ENCODE data around the gene CRYL1. TPM values are rescaled to one million over a fixed set of nuclear protein-coding genes. Genes with fewer than 3 reads are reported as not detected.

Gene CRYL1
- total RNA-seq, 1 experiment from 2014 or later = 3.7 TPM

DNA sequence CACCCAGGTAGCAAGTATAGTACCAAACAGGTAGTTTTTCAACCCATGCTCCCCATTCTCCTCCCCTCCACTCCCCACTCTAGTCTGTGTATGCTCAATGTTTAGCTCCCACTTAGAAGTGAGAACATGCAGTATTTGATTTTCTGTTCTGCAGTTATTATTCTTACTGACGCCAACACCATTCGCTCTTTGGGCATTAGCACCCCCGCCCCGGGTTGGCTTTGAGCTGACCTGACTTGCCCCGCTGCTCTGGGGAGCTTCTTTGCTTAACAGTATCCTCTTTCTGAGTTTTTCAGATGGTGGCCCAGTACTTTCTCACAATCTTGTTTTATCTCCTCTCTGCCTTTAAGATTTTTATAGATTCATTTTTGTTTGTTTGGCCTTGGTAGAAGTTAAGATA is 138.7 kb downstream of the CRYL1 start:
- H4K91ac ChIP-seq (ENCODE audit: insufficient read length, low read depth, low read length) = no peak overlapping the region
- H2AK5ac ChIP-seq (ENCODE audit: insufficient read length, low read length) = no peak overlapping the region
- H3K4me2 ChIP-seq (ENCODE audit: insufficient read depth, insufficient read length, low read length) = no peak overlapping the region
- no peak overlapping the region for H2BK5ac ChIP-seq (ENCODE audit: insufficient read length, low read length)
- TF ChIP-seq, protein P1, sequence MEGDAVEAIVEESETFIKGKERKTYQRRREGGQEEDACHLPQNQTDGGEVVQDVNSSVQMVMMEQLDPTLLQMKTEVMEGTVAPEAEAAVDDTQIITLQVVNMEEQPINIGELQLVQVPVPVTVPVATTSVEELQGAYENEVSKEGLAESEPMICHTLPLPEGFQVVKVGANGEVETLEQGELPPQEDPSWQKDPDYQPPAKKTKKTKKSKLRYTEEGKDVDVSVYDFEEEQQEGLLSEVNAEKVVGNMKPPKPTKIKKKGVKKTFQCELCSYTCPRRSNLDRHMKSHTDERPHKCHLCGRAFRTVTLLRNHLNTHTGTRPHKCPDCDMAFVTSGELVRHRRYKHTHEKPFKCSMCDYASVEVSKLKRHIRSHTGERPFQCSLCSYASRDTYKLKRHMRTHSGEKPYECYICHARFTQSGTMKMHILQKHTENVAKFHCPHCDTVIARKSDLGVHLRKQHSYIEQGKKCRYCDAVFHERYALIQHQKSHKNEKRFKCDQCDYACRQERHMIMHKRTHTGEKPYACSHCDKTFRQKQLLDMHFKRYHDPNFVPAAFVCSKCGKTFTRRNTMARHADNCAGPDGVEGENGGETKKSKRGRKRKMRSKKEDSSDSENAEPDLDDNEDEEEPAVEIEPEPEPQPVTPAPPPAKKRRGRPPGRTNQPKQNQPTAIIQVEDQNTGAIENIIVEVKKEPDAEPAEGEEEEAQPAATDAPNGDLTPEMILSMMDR (conservative IDR thresholded peaks at IDR 0.05) = no peak
- no peaks in the 10 kb centered on the region for H3K79me2 ChIP-seq (ENCODE audit: insufficient read depth, low read length)
- H3K4ac ChIP-seq (ENCODE audit: low read depth, low read length) = no peak overlapping the region
- no peak overlapping the region for H2AFZ ChIP-seq (ENCODE audit: low read length)
- Mint-ChIP-seq H3K36me3 (ENCODE audit: insufficient read depth in 1 of 3, low read depth in 3 of 3) (peaks cover 0 to 8% (median 2%) of the 10 kb centered on the region in 3 experiments; a peak in 3 of 7 replicates), H3K4me1 (no peaks in the 10 kb centered on the region), H3K27me3 (ENCODE audit: low read depth) (peaks cover 7% of the 10 kb centered on the region), H3K27ac (no peak overlapping the region), H3K4me3 (no peak overlapping the region), H3K9me3 (peaks cover 8 to 14% of the 10 kb centered on the region in 2 experiments; a peak in 4 of 5 replicates)
- H3K14ac ChIP-seq (ENCODE audit: insufficient read depth, low read length) = no peak overlapping the region
- no peak overlapping the region for H2BK15ac ChIP-seq (ENCODE audit: low read depth, low read length)
- no peak overlapping the region for H3K56ac ChIP-seq (ENCODE audit: insufficient read length, low read depth, low read length)
- no peak overlapping the region for H3K23ac ChIP-seq (ENCODE audit: insufficient read length, low read depth, low read length)
- no peak overlapping the region for H4K5ac ChIP-seq (ENCODE audit: insufficient read length, low read depth, low read length)
- H4K20me1 ChIP-seq (ENCODE audit: control insufficient read depth, insufficient read depth, insufficient read length) = no peaks in the 10 kb centered on the region
- H4K8ac ChIP-seq (replicated peaks; ENCODE audit: insufficient read length, low read depth, low read length) = no peak overlapping the region
- no peaks in the 10 kb centered on the region for H3K9me3 ChIP-seq (ENCODE audit: control insufficient read depth, low read depth, low read length)
- H3K9ac ChIP-seq (ENCODE audit: extremely low read depth, insufficient read length, low read length) = no peak overlapping the region
- H3K27ac ChIP-seq (ENCODE audit: insufficient read length, low read depth, low read length) = no peak overlapping the region
- no peak for DNase-seq
- WGBS (ENCODE audit: extremely low coverage, insufficient read length, low lambda C conversion rate) = no CpG with 5 or more reads among the region's 5 CpGs
- H3K79me1 ChIP-seq (ENCODE audit: insufficient read depth, low read depth, low read length, poor library complexity, severe bottlenecking) = no peaks in the 10 kb centered on the region
- H3K18ac ChIP-seq (ENCODE audit: insufficient read length, low read depth, low read length) = no peak overlapping the region
- no peak overlapping the region for H2BK20ac ChIP-seq (ENCODE audit: low read depth, low read length, poor library complexity, severe bottlenecking)
- H3K27me3 ChIP-seq (ENCODE audit: insufficient read depth, low read length) = no peaks in the 10 kb centered on the region
- no peak overlapping the region for H2BK120ac ChIP-seq (ENCODE audit: low read depth, low read length, poor library complexity, severe bottlenecking)
- no peaks in the 10 kb centered on the region for H3K4me1 ChIP-seq (ENCODE audit: insufficient read depth, low read length)
- no peak overlapping the region for H2BK12ac ChIP-seq (ENCODE audit: insufficient read length, low read depth, low read length)
- no peaks in the 10 kb centered on the region for H3K23me2 ChIP-seq (ENCODE audit: insufficient read length, low read depth, low read length, poor library complexity, severe bottlenecking)
- no peak overlapping the region for H3T11ph ChIP-seq (ENCODE audit: low read length)
